Trophoblast cell (in vitro differentiated cells and primary cell): ENCODE data around the gene TTC31.

Experiments
- DNase-seq, 2 donors: peaks; one replicate each; pipeline ENCODE4 v3.0.0-alpha.2; 2016
- H2AFZ ChIP-seq: 2 replicates; pipeline ENCODE4 v1.6.1; 2013; ENCODE audit warnings: low read length, moderate library complexity, mild to moderate bottlenecking; ENCODE audit not compliant: insufficient read depth, poor library complexity
- H2AK5ac ChIP-seq: 2 replicates; pipeline ENCODE4 v1.6.1; 2013; ENCODE audit warnings: mild to moderate bottlenecking, low read length
- H2BK120ac ChIP-seq: 2 replicates; pipeline ENCODE4 v1.6.1; 2013; ENCODE audit warnings: low read length, mild to moderate bottlenecking, moderate library complexity; ENCODE audit not compliant: insufficient read depth, poor library complexity
- H2BK12ac ChIP-seq: 2 replicates; pipeline ENCODE4 v1.6.1; 2013; ENCODE audit warnings: mild to moderate bottlenecking, low read length, moderate library complexity
- H2BK5ac ChIP-seq: 2 replicates; pipeline ENCODE4 v1.6.1; 2013; ENCODE audit warnings: low read length, low read depth, moderate library complexity, mild to moderate bottlenecking; ENCODE audit not compliant: poor library complexity
- H3K14ac ChIP-seq: 2 replicates; pipeline ENCODE4 v1.6.1; 2013; ENCODE audit warnings: mild to moderate bottlenecking, low read length
- H3K18ac ChIP-seq: 2 replicates; pipeline ENCODE4 v1.6.1; 2013; ENCODE audit warnings: mild to moderate bottlenecking, low read length
- H3K23ac ChIP-seq: 2 replicates; pipeline ENCODE4 v1.6.1; 2013; ENCODE audit warnings: low read length
- H3K27ac ChIP-seq: 2 replicates; pipeline ENCODE4 v1.5.1; 2013; ENCODE audit warnings: low read depth, mild to moderate bottlenecking, inconsistent platforms, low read length, moderate library complexity
- H3K27me3 ChIP-seq: 2 replicates; pipeline ENCODE4 v1.6.1; 2013; ENCODE audit warnings: inconsistent platforms, mild to moderate bottlenecking, low read length, moderate library complexity; ENCODE audit not compliant: insufficient read depth
- H3K36me3 ChIP-seq, 2 experiments: 1 replicate in 1 of 2; 2 replicates in 1 of 2; pipeline ENCODE4 v1.6.1; 2013; ENCODE audit warnings: low read length in 2 of 2, mild to moderate bottlenecking in 2 of 2, moderate library complexity in 1 of 2; ENCODE audit not compliant: insufficient read depth in 2 of 2, control insufficient read depth in 1 of 2
- H3K4ac ChIP-seq: 2 replicates; pipeline ENCODE4 v1.6.1; 2013; ENCODE audit warnings: low read depth, mild to moderate bottlenecking, low read length, moderate library complexity
- H3K4me1 ChIP-seq, 2 experiments: 1 replicate in 1 of 2; 2 replicates in 1 of 2; pipeline ENCODE4 v1.6.1; 2013; ENCODE audit warnings: low read length in 2 of 2, mild to moderate bottlenecking in 2 of 2, moderate library complexity in 1 of 2; ENCODE audit not compliant: insufficient read depth in 2 of 2, control insufficient read depth in 1 of 2
- H3K4me2 ChIP-seq: 2 replicates; pipeline ENCODE4 v1.6.1; 2013; ENCODE audit warnings: inconsistent platforms, mild to moderate bottlenecking, low read length, moderate library complexity
- H3K4me3 ChIP-seq: 2 replicates; pipeline ENCODE4 v1.5.1; 2013; ENCODE audit warnings: mild to moderate bottlenecking, low read depth, low read length, inconsistent platforms
- H3K79me1 ChIP-seq: one replicate; pipeline ENCODE4 v1.6.1; 2013; ENCODE audit warnings: low read length
- H3K79me2 ChIP-seq: 2 replicates; pipeline ENCODE4 v1.6.1; 2013; ENCODE audit warnings: low read length, mild to moderate bottlenecking; ENCODE audit not compliant: control insufficient read depth, insufficient read depth, poor library complexity
- H3K9ac ChIP-seq: 2 replicates; pipeline ENCODE4 v1.6.1; 2013; ENCODE audit warnings: mild to moderate bottlenecking, low read length
- H3K9me3 ChIP-seq: 2 replicates; pipeline ENCODE4 v1.6.1; 2013; ENCODE audit warnings: low read depth, mild to moderate bottlenecking, control low read depth, inconsistent platforms, low read length; ENCODE audit not compliant: insufficient read depth
- H4K12ac ChIP-seq: 2 replicates; pipeline ENCODE4 v1.6.1; 2013; ENCODE audit warnings: low read depth, mild to moderate bottlenecking, low read length, moderate library complexity
- H4K8ac ChIP-seq: 2 replicates; pipeline ENCODE4 v1.6.1; 2013; ENCODE audit warnings: low read depth, mild to moderate bottlenecking, low read length, moderate library complexity
- H4K91ac ChIP-seq: one replicate; pipeline ENCODE4 v1.6.1; 2013; ENCODE audit warnings: low read depth, mild to moderate bottlenecking, low read length, moderate library complexity
- WGBS: extraction: QIAGEN DNeasy Blood & Tissue Kit; methylation state at CpG from one replicate; pipeline ENCODE4 v1.1.7; 2013; ENCODE audit warnings: missing lambda C conversion rate; ENCODE audit not compliant: insufficient read length, insufficient coverage; ENCODE audit errors: extremely low coverage; 5-methylcytosine and 5-hydroxymethylcytosine counted together

The TTC31 gene

GRCh38 chr2:74514368-74515270 is 31.7 kb downstream of the TTC31 start, which contains the start of gene TLX2:
Gene TLX2 (plus strand): TSS chr2:74514450. CDS start chr2:74514807, 357 bp downstream.
- Histone ChIP-seq H3K9me3 (peaks cover 16% of the 10 kb centered on the region), H3K36me3 (no peaks in the 10 kb centered on the region), H2AFZ (no peak within 1 kb of the TSS), H2BK12ac (no peak within 1 kb of the TSS), H3K14ac (no peak within 1 kb of the TSS), H3K27me3 (peaks cover 80% of the 10 kb centered on the region), H4K91ac (no peak within 1 kb of the TSS), H3K9ac (no peak within 1 kb of the TSS), H3K79me2 (no peaks in the 10 kb centered on the region), H3K4me1 (peaks cover 6 to 10% of the 10 kb centered on the region in 2 experiments), H3K4me3 (no peak within 1 kb of the TSS), H3K4me2 (no peak within 1 kb of the TSS), H3K79me1 (no peaks in the 10 kb centered on the region), H3K27ac (no peak within 1 kb of the TSS), H3K18ac (no peak within 1 kb of the TSS), H4K8ac (no peak within 1 kb of the TSS), H2BK5ac (no peak within 1 kb of the TSS), H4K12ac (no peak within 1 kb of the TSS), H2AK5ac (no peak within 1 kb of the TSS), H3K4ac (no peak within 1 kb of the TSS), H3K23ac (no peak within 1 kb of the TSS), H2BK120ac (no peak within 1 kb of the TSS)
- WGBS, result no CpG with 5 or more reads among the region's 82 CpGs
- no peak for DNase-seq

DNA sequence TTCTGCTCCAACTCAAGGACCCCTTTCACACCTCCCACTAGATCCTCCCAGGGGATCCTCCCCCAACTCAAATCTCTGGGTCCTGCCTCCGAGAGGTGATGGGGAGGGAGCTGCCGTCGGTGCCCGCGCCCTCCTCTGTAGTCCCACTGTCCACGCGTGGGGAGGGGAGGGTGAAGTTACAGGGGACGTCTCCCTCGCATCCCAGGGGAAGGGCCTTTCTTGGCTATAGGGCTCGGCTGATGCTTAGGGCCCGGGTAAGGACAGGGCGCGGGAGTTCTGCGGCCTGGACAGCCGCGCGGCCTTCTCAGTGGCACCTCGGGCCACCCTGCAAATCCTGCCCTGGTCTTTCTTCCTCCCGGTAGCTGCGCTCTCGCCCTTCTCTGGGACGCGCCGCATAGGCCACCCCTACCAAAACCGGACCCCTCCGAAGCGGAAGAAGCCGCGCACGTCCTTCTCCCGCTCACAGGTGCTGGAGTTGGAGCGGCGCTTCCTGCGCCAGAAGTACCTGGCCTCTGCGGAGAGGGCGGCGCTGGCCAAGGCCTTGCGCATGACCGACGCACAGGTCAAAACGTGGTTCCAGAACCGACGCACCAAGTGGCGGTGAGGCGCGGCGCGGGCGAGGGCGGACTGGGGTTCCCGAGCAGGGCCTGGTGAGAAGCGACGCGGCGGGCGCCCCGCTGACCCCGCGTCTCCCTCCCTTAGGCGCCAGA is 32.5 kb downstream of the TTC31 start:
- H3K9me3 ChIP-seq, result peaks cover 16% of the 10 kb centered on the region
- H3K79me1 ChIP-seq, result no peaks in the 10 kb centered on the region
- H3K4ac ChIP-seq, result no peak overlapping the region
- H3K14ac ChIP-seq, result no peak overlapping the region
- no peak overlapping the region for H4K12ac ChIP-seq
- H2BK120ac ChIP-seq, result no peak overlapping the region
- H3K4me2 ChIP-seq, result peak overlapping the region; percentile 39
- H3K79me2 ChIP-seq, result no peaks in the 10 kb centered on the region
- no peak overlapping the region for H3K9ac ChIP-seq
- H3K27me3 ChIP-seq, result peaks cover 75% of the 10 kb centered on the region
- no peaks in the 10 kb centered on the region for H3K36me3 ChIP-seq
- H3K4me1 ChIP-seq, result peaks cover 6 to 10% of the 10 kb centered on the region in 2 experiments
- no peak overlapping the region for H3K18ac ChIP-seq
- DNase-seq, result no peak
- no peak overlapping the region for H4K91ac ChIP-seq
- H2AFZ ChIP-seq, result no peak overlapping the region
- no peak overlapping the region for H2BK12ac ChIP-seq
- no CpG with 5 or more reads among the region's 60 CpGs for WGBS
- H3K27ac ChIP-seq, result no peak overlapping the region
- H3K23ac ChIP-seq, result no peak overlapping the region
- H2BK5ac ChIP-seq, result no peak overlapping the region
- no peak overlapping the region for H4K8ac ChIP-seq
- H3K4me3 ChIP-seq, result peak overlapping the region; percentile 42
- H2AK5ac ChIP-seq, result no peak overlapping the region

GRCh38 chr2:74515981-74516633 is 33.2 kb downstream of the TTC31 start:
- no peak overlapping the region for H2BK120ac ChIP-seq
- H2BK12ac ChIP-seq, result no peak overlapping the region
- H3K18ac ChIP-seq, result no peak overlapping the region
- H3K4me3 ChIP-seq, result no peak overlapping the region
- WGBS, result no CpG with 5 or more reads among the region's 72 CpGs
- no peak overlapping the region for H3K4ac ChIP-seq
- no peak overlapping the region for H3K27ac ChIP-seq
- no peak overlapping the region for H3K9ac ChIP-seq
- no peaks in the 10 kb centered on the region for H3K79me1 ChIP-seq
- peaks cover 6 to 10% of the 10 kb centered on the region in 2 experiments for H3K4me1 ChIP-seq
- H4K8ac ChIP-seq, result no peak overlapping the region
- H3K79me2 ChIP-seq, result no peaks in the 10 kb centered on the region
- no peak overlapping the region for H4K91ac ChIP-seq
- H3K36me3 ChIP-seq, result no peaks in the 10 kb centered on the region
- DNase-seq, result no peak
- no peak overlapping the region for H2BK5ac ChIP-seq
- H2AFZ ChIP-seq, result no peak overlapping the region
- H3K14ac ChIP-seq, result no peak overlapping the region
- H3K4me2 ChIP-seq, result peak overlapping the region; percentile 39
- H2AK5ac ChIP-seq, result no peak overlapping the region
- H4K12ac ChIP-seq, result no peak overlapping the region
- H3K23ac ChIP-seq, result no peak overlapping the region
- peaks cover 74% of the 10 kb centered on the region for H3K27me3 ChIP-seq
- peaks cover 16% of the 10 kb centered on the region for H3K9me3 ChIP-seq

DNA sequence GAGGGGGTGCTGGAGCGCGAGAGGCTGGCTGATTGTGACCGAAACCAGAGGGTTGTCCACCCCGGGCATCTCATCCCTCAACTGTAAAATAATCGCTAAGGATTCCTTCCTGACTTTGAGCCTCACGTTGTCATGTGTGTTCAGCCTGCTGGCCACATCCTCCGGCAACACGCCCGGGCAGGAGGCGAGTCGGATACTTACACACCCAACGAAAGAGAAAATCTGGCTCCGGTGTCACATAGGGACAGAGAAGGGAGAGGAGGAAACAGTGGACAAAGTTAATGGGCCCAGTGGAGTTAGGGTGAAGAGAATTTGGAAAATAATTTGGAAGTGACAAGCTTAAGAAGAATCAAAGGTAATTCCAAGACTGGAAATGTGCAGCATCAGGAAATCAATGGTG is 33.8 kb downstream of the TTC31 start:
- WGBS, result no CpG with 5 or more reads among the region's 13 CpGs

More for the DNA sequence above, 33.8 kb downstream of the TTC31 start:
- no peak overlapping the region for H2BK12ac ChIP-seq
- no peak overlapping the region for H4K91ac ChIP-seq
- no peak overlapping the region for H3K4ac ChIP-seq
- DNase-seq, result no peak
- no peak overlapping the region for H2AK5ac ChIP-seq
- H3K27me3 ChIP-seq, result peaks cover 68% of the 10 kb centered on the region
- H2AFZ ChIP-seq, result no peak overlapping the region
- H3K9ac ChIP-seq, result no peak overlapping the region
- H3K27ac ChIP-seq, result no peak overlapping the region
- H3K4me3 ChIP-seq, result no peak overlapping the region
- no peak overlapping the region for H3K18ac ChIP-seq
- no peaks in the 10 kb centered on the region for H3K36me3 ChIP-seq
- H3K9me3 ChIP-seq, result peaks cover 16% of the 10 kb centered on the region
- no peaks in the 10 kb centered on the region for H3K79me2 ChIP-seq
- H4K8ac ChIP-seq, result no peak overlapping the region
- peaks cover 6 to 10% of the 10 kb centered on the region in 2 experiments for H3K4me1 ChIP-seq
- H3K79me1 ChIP-seq, result no peaks in the 10 kb centered on the region
- H2BK5ac ChIP-seq, result no peak overlapping the region
- H4K12ac ChIP-seq, result no peak overlapping the region
- no peak overlapping the region for H3K23ac ChIP-seq
- H3K4me2 ChIP-seq, result no peak overlapping the region
- H3K14ac ChIP-seq, result no peak overlapping the region
- no peak overlapping the region for H2BK120ac ChIP-seq
